HepG2 (cell line): ENCODE data around the gene EPHA3.

ENCODE experiments used
- BCLAF1 ChIP-seq: fragments of 450-650 bp; IDR thresholded peaks from 2 replicates; pipeline ENCODE4 v1.6.1; 2017; ENCODE audit warnings: mild to moderate bottlenecking
- BORCS8-MEF2B ChIP-seq: sonication (generic); formaldehyde crosslinking; IDR thresholded peaks from 2 replicates; pipeline ENCODE4 v1.8.0; 2022; ENCODE audit warnings: mild to moderate bottlenecking, missing genetic modification reagents
- CEBPZ ChIP-seq: IDR thresholded peaks from 2 replicates; pipeline ENCODE4 v1.6.1; 2012; ENCODE audit warnings: low read length, improper control_type of control experiment
- CTCF ChIP-seq: sonication (generic); formaldehyde crosslinking; IDR thresholded peaks from 2 replicates; pipeline ENCODE4 v1.5.0; 2020; ENCODE audit warnings: mild to moderate bottlenecking, missing genetic modification reagents, moderate library complexity
- FOSL1 ChIP-seq: sonication (generic); formaldehyde crosslinking; IDR thresholded peaks from 2 replicates; pipeline ENCODE4 v1.9.0; 2021; ENCODE audit warnings: missing genetic modification reagents, borderline replicate concordance
- FOSL2 ChIP-seq: sonication (generic); formaldehyde crosslinking; IDR thresholded peaks from 2 replicates; pipeline ENCODE4 v1.4.0; 2020; ENCODE audit warnings: missing genetic modification reagents
- KDM5B ChIP-seq: sonication (generic); formaldehyde crosslinking; IDR thresholded peaks from 2 replicates; pipeline ENCODE4 v1.4.0; 2020; ENCODE audit warnings: missing genetic modification reagents, mild to moderate bottlenecking, borderline replicate concordance
- KLF15 ChIP-seq: sonication (generic); formaldehyde crosslinking; IDR thresholded peaks from 2 replicates; pipeline ENCODE4 v1.8.1; 2023; ENCODE audit warnings: borderline replicate concordance, mild to moderate bottlenecking, inconsistent platforms, missing genetic modification reagents, mixed read lengths
- MTA3 ChIP-seq: sonication (generic); formaldehyde crosslinking; IDR thresholded peaks from 2 replicates; pipeline ENCODE4 v1.4.0; 2020; ENCODE audit warnings: missing genetic modification reagents
- RNF2 ChIP-seq: fragments of 450-650 bp; conservative IDR thresholded peaks from 2 replicates; pipeline ENCODE4 v1.6.1; 2016; ENCODE audit warnings: low read depth
- RXRB ChIP-seq: IDR thresholded peaks from 2 replicates; pipeline ENCODE4 v1.6.1; 2016; ENCODE audit warnings: borderline replicate concordance, missing genetic modification reagents, missing compliant biosample characterization
- ZFP82 ChIP-seq: sonication (generic); formaldehyde crosslinking; IDR thresholded peaks from 2 replicates; pipeline ENCODE4 v1.5.1; 2020; ENCODE audit warnings: mild to moderate bottlenecking, missing genetic modification reagents, borderline replicate concordance
- ZNF274 ChIP-seq: sonication (generic); formaldehyde crosslinking; IDR thresholded peaks from 2 replicates; pipeline ENCODE4 v1.5.1; 2020; ENCODE audit warnings: mild to moderate bottlenecking, missing genetic modification reagents

GRCh38 chr3:89144080-89144479 lies 36.7 kb downstream of the EPHA3 start:
- TF ChIP-seq BCLAF1 (no peak), FOSL2 (CRISPR knock-in tag) (no peak), CTCF (CRISPR knock-in tag) (no peak), ZFP82 (CRISPR knock-in tag) (no peak), BORCS8-MEF2B (no peak), ZNF274 (CRISPR knock-in tag) (no peak), CEBPZ (no peak), RNF2 (no peak), FOSL1 (no peak), KDM5B (CRISPR knock-in tag) (no peak), RXRB (CRISPR knock-in tag) (no peak), MTA3 (CRISPR knock-in tag) (no peak), KLF15 (CRISPR knock-in tag) (no peak)
